ENCODE results near the gene PLEKHG2.

PLEKHG2 gene

GRCh38 chr19:39432677-39433025, 20.2 kb downstream of the PLEKHG2 start:
- TF ChIP-seq CTCF (IDR thresholded peaks at IDR 0.05; ENCODE audit: low read length) = no peak
- TF ChIP-seq EZH2phosphoT487 (IDR thresholded peaks at IDR 0.05; ENCODE audit: low read length) = no peak
- no peak for TF ChIP-seq EZH2 (optimal IDR thresholded peaks at IDR 0.05; ENCODE audit: low read depth, low read length)

GRCh38 chr19:39433480-39434079, 21.1 kb downstream of the PLEKHG2 start:
- peaks cover 15% of the 10 kb centered on the region for H4K20me1 ChIP-seq (ENCODE audit: insufficient read depth, low read length)
- peak overlapping the region; percentile 65; the same call in 1 of the 2 replicates for H3K27ac ChIP-seq (ENCODE audit: low read length)

More at GRCh38 chr19:39432677-39433025, 20.2 kb downstream of the PLEKHG2 start:
- H2AFZ ChIP-seq (ENCODE audit: low read length) = no peak overlapping the region
- H3K9me2 ChIP-seq (replicated peaks; ENCODE audit: insufficient read depth, low read length) = no peaks in the 10 kb centered on the region
- no peak overlapping the region for H3K4me2 ChIP-seq (ENCODE audit: low read depth, low read length)
- H3K4me1 ChIP-seq (ENCODE audit: low read length) = peaks cover 46% of the 10 kb centered on the region
- H3K36me3 ChIP-seq (replicated peaks; ENCODE audit: insufficient read depth, low read length) = peaks cover 16% of the 10 kb centered on the region
- no peak overlapping the region for H3K4me3 ChIP-seq (ENCODE audit: low read length)
- no peak overlapping the region for H3K9ac ChIP-seq (ENCODE audit: low read length)
- no peak for DNase-seq
- H4K20me1 ChIP-seq (ENCODE audit: insufficient read depth, low read length) = peaks cover 15% of the 10 kb centered on the region
- H3K9me3 ChIP-seq (replicated peaks; ENCODE audit: insufficient read depth, low read length) = no peaks in the 10 kb centered on the region
- H3F3A ChIP-seq (ENCODE audit: insufficient read depth, low read length) = peaks cover 51% of the 10 kb centered on the region
- no peaks in the 10 kb centered on the region for H3K27me3 ChIP-seq (replicated peaks; ENCODE audit: insufficient read depth, low read length)
- peak overlapping the region; percentile 99; the same call in 1 of the 2 replicates for H3K27ac ChIP-seq (ENCODE audit: low read length)
- peaks cover 31% of the 10 kb centered on the region for H3K79me2 ChIP-seq (ENCODE audit: low read length)

GRCh38 chr19:39434123-39435076, 21.9 kb downstream of the PLEKHG2 start:
- TF ChIP-seq EZH2phosphoT487 (IDR thresholded peaks at IDR 0.05; ENCODE audit: low read length) = no peak
- no peak for TF ChIP-seq EZH2 (optimal IDR thresholded peaks at IDR 0.05; ENCODE audit: low read depth, low read length)
- no peaks in the 10 kb centered on the region for H3K9me2 ChIP-seq (replicated peaks; ENCODE audit: insufficient read depth, low read length)
- H3K9ac ChIP-seq (ENCODE audit: low read length) = peak overlapping the region; percentile 96
- peaks cover 51% of the 10 kb centered on the region for H3F3A ChIP-seq (ENCODE audit: insufficient read depth, low read length)
- peaks cover 16% of the 10 kb centered on the region for H3K36me3 ChIP-seq (replicated peaks; ENCODE audit: insufficient read depth, low read length)
- peaks cover 31% of the 10 kb centered on the region for H3K79me2 ChIP-seq (ENCODE audit: low read length)
- no peaks in the 10 kb centered on the region for H3K27me3 ChIP-seq (replicated peaks; ENCODE audit: insufficient read depth, low read length)
- DNase-seq = no peak
- H3K4me3 ChIP-seq (ENCODE audit: low read length) = peak overlapping the region; percentile 100
- H3K4me1 ChIP-seq (ENCODE audit: low read length) = peaks cover 46% of the 10 kb centered on the region
- H3K4me2 ChIP-seq (ENCODE audit: low read depth, low read length) = peak overlapping the region; percentile 68
- peak overlapping the region; percentile 65; the same call in 1 of the 2 replicates for H3K27ac ChIP-seq (ENCODE audit: low read length)
- peaks cover 15% of the 10 kb centered on the region for H4K20me1 ChIP-seq (ENCODE audit: insufficient read depth, low read length)
- no peak overlapping the region for H2AFZ ChIP-seq (ENCODE audit: low read length)
- H3K9me3 ChIP-seq (replicated peaks; ENCODE audit: insufficient read depth, low read length) = no peaks in the 10 kb centered on the region

More at GRCh38 chr19:39433480-39434079, 21.1 kb downstream of the PLEKHG2 start:
- peak overlapping the region; percentile 68; the same call in 1 of the 2 replicates for H3K4me2 ChIP-seq (ENCODE audit: low read depth, low read length)
- no peak overlapping the region for H2AFZ ChIP-seq (ENCODE audit: low read length)
- H3F3A ChIP-seq (ENCODE audit: insufficient read depth, low read length) = peaks cover 51% of the 10 kb centered on the region
- peaks cover 31% of the 10 kb centered on the region for H3K79me2 ChIP-seq (ENCODE audit: low read length)
- H3K4me1 ChIP-seq (ENCODE audit: low read length) = peaks cover 46% of the 10 kb centered on the region
- no peaks in the 10 kb centered on the region for H3K9me3 ChIP-seq (replicated peaks; ENCODE audit: insufficient read depth, low read length)
- H3K9me2 ChIP-seq (replicated peaks; ENCODE audit: insufficient read depth, low read length) = no peaks in the 10 kb centered on the region
- DNase-seq = no peak
- no peak for TF ChIP-seq CTCF (IDR thresholded peaks at IDR 0.05; ENCODE audit: low read length)
- no peak for TF ChIP-seq EZH2 (optimal IDR thresholded peaks at IDR 0.05; ENCODE audit: low read depth, low read length)
- TF ChIP-seq EZH2phosphoT487 (IDR thresholded peaks at IDR 0.05; ENCODE audit: low read length) = no peak
- H3K27me3 ChIP-seq (replicated peaks; ENCODE audit: insufficient read depth, low read length) = no peaks in the 10 kb centered on the region
- no peak overlapping the region for H3K4me3 ChIP-seq (ENCODE audit: low read length)
- H3K36me3 ChIP-seq (replicated peaks; ENCODE audit: insufficient read depth, low read length) = peaks cover 16% of the 10 kb centered on the region
- H3K9ac ChIP-seq (ENCODE audit: low read length) = no peak overlapping the region
